Neural progenitor cell (in vitro differentiated cells): Measurements from ENCODE around the gene CDC25B. TPM values are rescaled to one million over a fixed set of nuclear protein-coding genes. Genes with fewer than 3 reads are reported as not detected.

Source experiments
- DNase-seq: peaks from one replicate; pipeline ENCODE4 v3.0.0-alpha.2; 2016; ENCODE audit warnings: low spot score
- H2AFZ ChIP-seq: fragments of 200-600 bp; sonication (generic); replicated peaks from 2 replicates; pipeline ENCODE4 v1.6.1; 2016; ENCODE audit warnings: antibody characterized with exemption
- H3F3A ChIP-seq: fragments of 200-600 bp; sonication (generic); 2 replicates; pipeline ENCODE4 v1.6.1; 2016; ENCODE audit warnings: antibody characterized with exemption, low read depth
- H3K27ac ChIP-seq: fragments of 200-600 bp; sonication (generic); 2 replicates; pipeline ENCODE4 v1.5.1; 2016; ENCODE audit warnings: mild to moderate bottlenecking
- H3K27me3 ChIP-seq: fragments of 200-600 bp; sonication (generic); 2 replicates; pipeline ENCODE4 v1.6.1; 2016; ENCODE audit warnings: mild to moderate bottlenecking, moderate library complexity
- H3K36me3 ChIP-seq: fragments of 200-600 bp; sonication (generic); 2 replicates; pipeline ENCODE4 v1.5.1; 2016
- H3K4me1 ChIP-seq: fragments of 200-600 bp; sonication (generic); 2 replicates; pipeline ENCODE4 v1.6.1; 2016; ENCODE audit warnings: mixed run types
- H3K4me2 ChIP-seq: fragments of 200-600 bp; sonication (generic); 2 replicates; pipeline ENCODE4 v1.6.1; 2016
- H3K4me3 ChIP-seq: fragments of 200-600 bp; sonication (generic); 2 replicates; pipeline ENCODE4 v1.5.1; 2016
- H3K79me2 ChIP-seq: fragments of 200-600 bp; sonication (generic); 2 replicates; pipeline ENCODE4 v1.6.1; 2016; ENCODE audit warnings: low read depth
- H3K9ac ChIP-seq: fragments of 200-600 bp; sonication (generic); 2 replicates; pipeline ENCODE4 v1.6.1; 2016
- H3K9me3 ChIP-seq: fragments of 200-600 bp; sonication (generic); 2 replicates; pipeline ENCODE4 v1.5.1; 2016; ENCODE audit warnings: low read depth
- H4K20me1 ChIP-seq: fragments of 200-600 bp; sonication (generic); 2 replicates; pipeline ENCODE4 v1.6.1; 2016; ENCODE audit warnings: low read depth
- H3K27ac Mint-ChIP-seq: 3 replicates; pipeline ENCODE4 v1.8.0; 2021; ENCODE audit warnings: mixed read lengths
- H3K27me3 Mint-ChIP-seq: 2 replicates; pipeline ENCODE4 v1.8.0; 2022; ENCODE audit warnings: low read depth, mild to moderate bottlenecking, inconsistent platforms, moderate library complexity, mixed read lengths; ENCODE audit not compliant: insufficient read depth
- H3K36me3 Mint-ChIP-seq: 3 replicates; pipeline ENCODE4 v1.8.0; 2021; ENCODE audit warnings: mixed read lengths
- H3K4me1 Mint-ChIP-seq: 3 replicates; pipeline ENCODE4 v1.8.0; 2021; ENCODE audit warnings: mixed read lengths
- H3K4me3 Mint-ChIP-seq: 3 replicates; pipeline ENCODE4 v1.8.0; 2021; ENCODE audit warnings: mild to moderate bottlenecking, moderate library complexity, mixed read lengths
- H3K9me3 Mint-ChIP-seq: 3 replicates; pipeline ENCODE4 v1.8.0; 2020; ENCODE audit warnings: mixed read lengths
- CTCF ChIP-seq: fragments of 200-600 bp; sonication (generic); IDR thresholded peaks from 2 replicates; pipeline ENCODE4 v1.5.1; 2017; ENCODE audit warnings: antibody characterized with exemption, mild to moderate bottlenecking
- EZH2 ChIP-seq: fragments of 200-600 bp; sonication (generic); IDR thresholded peaks from 2 replicates; pipeline ENCODE4 v1.6.1; 2017; ENCODE audit warnings: antibody characterized with exemption, mild to moderate bottlenecking, moderate library complexity
- EZH2phosphoT487 ChIP-seq: fragments of 200-600 bp; sonication (generic); IDR thresholded peaks from 2 replicates; pipeline ENCODE4 v1.6.1; 2017; ENCODE audit warnings: antibody characterized with exemption
- total RNA-seq: library from RNA; depleted of rRNA; stranded (reverse); fragments of >200 nt; gene quantifications from 2 replicates; pipeline ENCODE4 v1.2.3, GENCODE V29; 2015; ENCODE audit warnings: low replicate concordance

The CDC25B gene
- total RNA-seq, 1 donor from 2014 or later = 9.3 TPM

- Mint-ChIP-seq H3K9me3 (no peaks in the 10 kb centered on the region), H3K27ac (no peak overlapping the region), H3K36me3 (peaks cover 21% of the 10 kb centered on the region), H3K27me3 (peaks cover 8% of the 10 kb centered on the region), H3K4me1 (peaks cover 11% of the 10 kb centered on the region), H3K4me3 (no peak overlapping the region)
- H3K4me1 ChIP-seq = peaks cover 28% of the 10 kb centered on the region
- no peaks in the 10 kb centered on the region for H3K79me2 ChIP-seq
- DNase-seq = no peak
- H3K9me3 ChIP-seq = no peaks in the 10 kb centered on the region
- no peak overlapping the region for H3K4me2 ChIP-seq
- no peak overlapping the region for H3K27ac ChIP-seq
- H3K4me3 ChIP-seq = no peak overlapping the region
- no peak for TF ChIP-seq CTCF
- TF ChIP-seq EZH2phosphoT487 = no peak
- no peak for TF ChIP-seq EZH2
- H3K36me3 ChIP-seq = no peaks in the 10 kb centered on the region
- peaks cover 7% of the 10 kb centered on the region for H4K20me1 ChIP-seq
- no peak overlapping the region for H3K9ac ChIP-seq
- peaks cover 24% of the 10 kb centered on the region for H3F3A ChIP-seq
- H2AFZ ChIP-seq = no peak overlapping the region
- H3K27me3 ChIP-seq = peaks cover 8% of the 10 kb centered on the region
These were observed 38.8 kb upstream of the CDC25B start for GRCh38 chr20:3757268-3757667.

- TF ChIP-seq CTCF (no peak), EZH2 (no peak), EZH2phosphoT487 (no peak)
- H3F3A ChIP-seq = peaks cover 16% of the 10 kb centered on the region
- H3K27me3 ChIP-seq = no peaks in the 10 kb centered on the region
- peaks cover 28% of the 10 kb centered on the region for H3K4me1 ChIP-seq
- H3K27me3 Mint-ChIP-seq = no peaks in the 10 kb centered on the region
- H3K79me2 ChIP-seq = no peaks in the 10 kb centered on the region
- no peak overlapping the region for H3K27ac Mint-ChIP-seq
- no peak overlapping the region for H3K4me2 ChIP-seq
- no peaks in the 10 kb centered on the region for H3K36me3 ChIP-seq
- no peaks in the 10 kb centered on the region for H3K9me3 ChIP-seq
- H4K20me1 ChIP-seq = no peaks in the 10 kb centered on the region
- H3K9me3 Mint-ChIP-seq = no peaks in the 10 kb centered on the region
- H3K27ac ChIP-seq = no peak overlapping the region
- H2AFZ ChIP-seq = no peak overlapping the region
- no peak overlapping the region for H3K9ac ChIP-seq
- no peak for DNase-seq
- peaks cover 21% of the 10 kb centered on the region for H3K36me3 Mint-ChIP-seq
- no peak overlapping the region for H3K4me3 Mint-ChIP-seq
- peaks cover 4% of the 10 kb centered on the region for H3K4me1 Mint-ChIP-seq
- H3K4me3 ChIP-seq = no peak overlapping the region
These were observed 37.5 kb upstream of the CDC25B start for GRCh38 chr20:3758566-3758965.

- Histone ChIP-seq H3K9ac (no peak overlapping the region), H4K20me1 (no peaks in the 10 kb centered on the region), H3K4me3 (no peak overlapping the region), H3K4me2 (no peak overlapping the region), H3K27me3 (no peaks in the 10 kb centered on the region), H3K4me1 (peaks cover 28% of the 10 kb centered on the region), H2AFZ (no peak overlapping the region), H3K79me2 (no peaks in the 10 kb centered on the region), H3K9me3 (no peaks in the 10 kb centered on the region), H3K36me3 (no peaks in the 10 kb centered on the region), H3F3A (peaks cover 16% of the 10 kb centered on the region), H3K27ac (no peak overlapping the region)
- H3K9me3 Mint-ChIP-seq = no peaks in the 10 kb centered on the region
- H3K4me3 Mint-ChIP-seq = peak overlapping the region; percentile 62
- H3K27me3 Mint-ChIP-seq = no peaks in the 10 kb centered on the region
- TF ChIP-seq CTCF = no peak
- DNase-seq = no peak
- H3K4me1 Mint-ChIP-seq = peaks cover 4% of the 10 kb centered on the region
- peaks cover 21% of the 10 kb centered on the region for H3K36me3 Mint-ChIP-seq
- H3K27ac Mint-ChIP-seq = peak overlapping the region; percentile 91
These were observed 36.7 kb upstream of the CDC25B start for GRCh38 chr20:3759316-3759823.
